NCI-H2227 treated with DMSO at 0.1 percent for 48 hours (cell line): ENCODE data around the gene SYT17.

ENCODE experiments used
- DNase-seq: peaks from one replicate; lab custom pipeline; 2025; lab: John Stamatoyannopoulos, UW

The SYT17 gene

DNA sequence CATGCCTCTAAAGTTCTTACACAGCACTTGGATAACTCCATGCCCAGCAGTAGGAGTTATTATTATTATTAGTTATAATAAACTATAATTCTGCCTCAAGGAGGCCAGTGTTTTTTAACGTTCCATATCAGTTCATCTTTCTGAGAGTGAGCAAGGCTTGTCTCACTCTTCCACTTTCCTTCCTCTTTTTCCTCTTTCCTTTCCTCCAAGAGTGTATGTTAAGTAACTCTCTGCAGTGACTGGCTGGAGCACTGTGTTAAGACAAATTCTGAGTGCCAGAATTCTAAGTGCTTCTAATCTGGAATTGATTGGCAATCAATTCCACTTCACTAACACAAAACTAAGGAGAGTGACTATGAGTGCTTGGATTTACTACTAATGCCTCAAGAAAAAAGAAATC, 133.9 kb downstream of the SYT17 start:
- no peak for DNase-seq

DNA sequence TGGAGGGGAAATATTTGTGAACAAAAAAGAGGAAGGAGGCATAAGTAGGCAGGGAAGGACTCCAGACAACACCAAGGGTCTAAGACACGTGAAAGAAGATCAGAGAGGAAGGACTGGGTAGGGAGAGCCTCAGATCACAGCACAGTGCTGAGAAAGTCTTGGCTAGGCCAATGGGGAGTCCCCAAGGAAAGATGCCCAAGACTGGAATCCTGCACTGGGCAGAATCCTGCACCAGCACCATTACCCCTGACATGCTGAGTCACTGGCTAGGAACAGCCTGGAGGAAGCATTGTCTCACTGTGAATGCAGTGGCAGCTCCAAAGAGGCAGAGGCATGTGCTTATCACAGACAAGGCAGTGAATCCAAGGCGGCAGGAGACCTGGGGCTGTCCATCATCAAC, 136.7 kb downstream of the SYT17 start:
- no peak for DNase-seq

DNA sequence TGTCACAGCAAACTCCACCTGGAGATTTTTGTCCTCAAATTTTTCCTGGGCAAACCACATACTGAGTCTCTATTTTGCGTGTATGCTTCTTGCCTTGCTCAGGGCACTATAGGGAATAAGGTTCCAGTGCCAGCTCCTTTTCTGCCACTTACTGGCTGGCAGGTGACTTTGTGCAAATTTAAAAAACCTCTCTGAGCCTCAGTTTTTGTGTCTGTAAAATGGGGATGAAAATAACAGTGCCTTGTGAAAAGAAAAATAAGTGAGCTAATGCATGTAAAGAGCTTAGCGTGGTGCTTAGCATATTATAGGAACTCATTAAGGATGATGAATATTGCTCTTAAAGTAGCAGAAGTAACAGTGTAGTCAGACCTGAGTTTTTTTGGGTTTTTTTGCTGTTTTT, 137.4 kb downstream of the SYT17 start:
- DNase-seq: no peak

DNA sequence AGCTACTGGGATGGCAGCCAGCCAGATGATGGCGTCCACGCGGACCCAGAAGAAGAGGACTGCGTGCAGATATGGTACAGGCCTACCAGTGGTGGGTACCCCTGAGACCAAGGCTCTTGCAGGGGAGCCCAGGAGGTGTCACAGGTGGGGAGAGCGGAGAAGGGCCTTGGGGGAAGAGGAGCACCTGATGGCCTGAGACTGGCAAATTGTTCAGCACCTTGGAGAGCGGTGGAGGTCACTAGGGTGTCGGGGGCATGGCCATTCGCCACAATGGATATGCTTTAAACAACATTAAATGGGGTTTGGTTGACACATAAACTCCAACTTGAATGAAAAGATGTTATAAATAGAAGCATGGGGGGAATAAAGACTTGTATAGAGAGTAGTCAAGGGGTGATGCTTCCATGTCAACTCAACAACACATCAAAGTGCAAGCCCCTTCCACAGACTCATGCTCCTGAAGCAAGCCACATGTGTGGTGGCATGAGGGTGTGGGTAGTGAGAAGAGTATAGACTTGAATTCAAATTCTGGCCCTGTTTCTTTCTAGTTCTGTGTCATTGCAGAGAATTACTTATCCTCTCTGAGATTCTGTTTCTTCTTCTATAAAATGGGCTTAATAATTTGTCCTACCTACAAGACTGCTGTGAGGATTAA, 139.7 kb downstream of the SYT17 start:
- no peak for DNase-seq

DNA sequence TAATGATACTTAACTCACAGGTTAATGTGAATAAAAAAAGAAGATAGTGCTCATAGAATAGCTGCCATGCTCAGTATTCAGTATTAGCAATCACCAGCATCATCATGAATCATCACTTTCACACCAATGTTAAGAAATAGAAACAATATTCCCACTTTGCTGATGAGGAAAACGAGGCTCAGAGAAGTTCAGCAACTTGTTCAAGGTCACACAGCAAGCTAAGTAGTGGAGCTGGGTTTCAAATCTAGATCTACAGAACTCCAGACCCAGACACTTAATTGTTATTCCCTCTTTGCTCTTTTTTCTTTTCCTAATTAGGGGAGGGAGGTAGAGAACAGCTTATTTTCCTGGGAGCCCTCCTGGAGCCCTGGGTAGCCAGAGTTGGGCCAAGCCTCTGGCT, 140.4 kb downstream of the SYT17 start:
- no peak for DNase-seq

DNA sequence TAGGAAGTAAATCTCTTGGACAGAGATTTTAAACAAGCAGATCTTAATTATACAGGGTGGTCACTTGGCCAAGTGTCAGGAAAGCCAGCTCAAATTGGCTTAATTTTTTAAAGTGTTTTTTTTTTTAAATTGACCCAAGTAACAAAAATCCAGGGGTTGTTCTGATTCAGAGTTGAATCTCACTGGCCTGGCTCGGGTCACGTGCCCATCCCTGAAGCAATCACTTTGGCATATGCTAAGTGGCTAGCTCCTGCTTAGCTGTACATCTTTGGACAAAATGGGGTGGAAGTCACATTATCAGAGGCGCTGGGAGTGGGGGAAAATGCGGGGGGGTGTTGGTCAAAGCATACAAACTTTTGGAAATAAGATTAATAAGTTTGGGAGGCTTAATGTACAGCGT, 141.1 kb downstream of the SYT17 start:
- DNase-seq: no peak

DNA sequence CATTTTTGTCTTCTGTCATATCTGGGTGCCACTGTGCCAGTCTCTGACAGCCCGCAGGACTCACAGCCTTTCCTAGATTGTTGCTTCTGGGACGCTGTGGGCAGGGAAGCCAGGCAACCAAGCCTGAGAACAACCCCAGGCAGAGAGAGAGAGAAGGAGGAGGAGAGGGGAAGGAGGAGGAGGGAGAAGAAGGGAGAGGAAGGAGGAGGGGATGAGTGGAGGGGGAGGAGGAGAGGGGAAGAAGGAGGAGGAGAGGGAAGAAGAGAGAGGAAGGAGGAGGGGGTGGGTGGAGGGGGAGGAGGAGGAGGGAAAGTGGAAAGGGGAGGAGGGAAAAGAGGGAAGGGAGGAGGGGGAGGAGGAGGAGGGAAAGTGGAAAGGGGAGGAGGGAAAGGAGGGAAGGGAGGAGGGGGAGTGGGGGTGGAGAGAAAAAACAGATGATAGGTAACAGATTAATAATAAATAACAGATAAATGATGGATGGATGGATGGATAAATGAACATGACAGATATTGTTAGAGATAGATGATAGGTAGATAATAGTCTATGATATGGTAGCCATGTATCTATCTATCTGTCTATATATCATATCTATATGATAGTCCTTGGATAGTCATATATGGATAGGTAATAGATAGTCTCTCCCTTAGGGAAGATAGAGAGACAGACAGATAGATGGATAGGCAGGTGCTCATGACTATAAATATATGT, 146.8 kb downstream of the SYT17 start:
- no peak for DNase-seq

DNA sequence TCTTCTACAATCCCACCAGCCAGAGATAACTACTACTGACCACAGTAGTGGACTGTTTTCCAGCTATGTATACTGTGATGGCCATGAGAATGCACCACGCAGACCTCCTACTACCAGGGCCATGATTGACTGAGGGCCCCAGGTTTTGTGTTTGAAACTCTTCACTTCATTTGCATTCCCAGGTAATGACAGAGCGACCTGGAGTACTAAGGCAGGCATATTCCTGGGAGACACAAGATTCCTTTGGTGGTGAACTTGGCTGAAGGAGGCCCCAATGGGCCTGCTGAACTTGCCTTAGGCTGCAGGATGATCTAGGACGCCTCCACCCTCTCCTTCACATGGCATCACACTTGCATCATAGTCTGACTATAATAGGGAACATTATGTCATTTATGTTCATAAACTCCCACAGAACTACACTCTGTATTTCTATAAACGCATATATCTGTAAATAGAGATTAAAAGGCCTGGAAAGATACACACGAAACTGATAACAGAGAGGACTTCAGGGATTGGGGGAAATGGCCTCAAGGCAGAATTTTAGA, 147.9 kb downstream of the SYT17 start:
- peak; percentile 32 for DNase-seq

DNA sequence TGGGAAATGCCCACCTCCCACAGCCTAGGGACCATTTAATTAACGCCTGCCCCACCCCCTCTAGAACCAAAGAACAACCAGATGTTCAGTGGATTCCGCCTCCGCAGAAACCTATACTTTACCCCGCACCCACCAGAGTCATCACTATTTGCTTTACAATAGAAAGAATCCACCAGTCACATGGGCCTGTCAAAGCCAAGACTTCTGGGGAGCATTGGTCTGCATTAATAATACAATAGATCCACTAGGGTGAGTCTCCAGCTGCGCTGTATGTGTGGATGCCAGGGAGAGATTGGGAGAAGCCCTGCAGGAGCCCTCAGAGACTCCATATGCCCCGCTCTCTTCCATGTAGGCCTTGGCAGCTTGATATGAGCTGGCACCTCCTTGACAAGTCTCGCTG, 148.8 kb downstream of the SYT17 start:
- DNase-seq: peak; percentile 81
